Activated naive CD8-positive, alpha-beta T cell treated with anti-CD3 and anti-CD28 coated beads, Interleukin-2, amount 50 U/mL, for 24 hours (primary cell): ENCODE measurements around the gene CEP83.
"Not testable (repeated sequence)": the region's sequence is repeated elsewhere in the genome, so short reads cannot be mapped to it uniquely, and the experiment has no call there.

Experiments
- ATAC-seq: fragments of 150-1000 bp; cut with Tn5 transposase; one replicate; pipeline ENCODE4 v1.10.0; 2021
- DNase-seq: peaks from one replicate; pipeline ENCODE4 v3.0.0; 2021
- H3K27ac Mint-ChIP-seq: one replicate; pipeline ENCODE4 v1.8.0; 2021; ENCODE audit warnings: mild to moderate bottlenecking, mixed read lengths
- H3K27me3 Mint-ChIP-seq: one replicate; pipeline ENCODE4 v1.8.0; 2021; ENCODE audit warnings: mixed read lengths
- H3K36me3 Mint-ChIP-seq: one replicate; pipeline ENCODE4 v1.8.0; 2021; ENCODE audit warnings: low read depth, mixed read lengths
- H3K4me1 Mint-ChIP-seq: one replicate; pipeline ENCODE4 v1.8.0; 2021; ENCODE audit warnings: mixed read lengths
- H3K4me3 Mint-ChIP-seq: one replicate; pipeline ENCODE4 v1.8.0; 2021; ENCODE audit warnings: mild to moderate bottlenecking, moderate library complexity, mixed read lengths
- H3K9me3 Mint-ChIP-seq: one replicate; pipeline ENCODE4 v1.8.0; 2021; ENCODE audit warnings: mixed read lengths

Gene CEP83

GRCh38 chr12:94421868-94422740 is 37.6 kb downstream of the CEP83 start:
- ATAC-seq: no peak
- no peak overlapping the region for H3K4me3 Mint-ChIP-seq
- peaks cover 45% of the 10 kb centered on the region for H3K9me3 Mint-ChIP-seq
- no peaks in the 10 kb centered on the region for H3K27me3 Mint-ChIP-seq
- H3K36me3 Mint-ChIP-seq: peaks cover 66% of the 10 kb centered on the region
- no peak overlapping the region for H3K27ac Mint-ChIP-seq
- DNase-seq: no peak
- peaks cover under 1% of the 10 kb centered on the region for H3K4me1 Mint-ChIP-seq

- no peak overlapping the region for H3K27ac Mint-ChIP-seq
- peaks cover 33% of the 10 kb centered on the region for H3K9me3 Mint-ChIP-seq
- no peak overlapping the region for H3K4me3 Mint-ChIP-seq
- peaks cover 41% of the 10 kb centered on the region for H3K36me3 Mint-ChIP-seq
- H3K27me3 Mint-ChIP-seq: no peaks in the 10 kb centered on the region
- DNase-seq (no peak), ATAC-seq (no peak)
- peaks cover 2% of the 10 kb centered on the region for H3K4me1 Mint-ChIP-seq
Measured at GRCh38 chr12:94418517-94418916, 41.1 kb downstream of the CEP83 start.

- Mint-ChIP-seq H3K27ac (no peak overlapping the region), H3K9me3 (peaks cover 20% of the 10 kb centered on the region), H3K36me3 (peaks cover 33% of the 10 kb centered on the region), H3K4me3 (no peak overlapping the region), H3K4me1 (peaks cover 2% of the 10 kb centered on the region), H3K27me3 (no peaks in the 10 kb centered on the region)
- no peak for ATAC-seq
- DNase-seq: no peak
Measured at GRCh38 chr12:94416613-94417012, 43.1 kb downstream of the CEP83 start.

GRCh38 chr12:94415066-94415465 is 44.6 kb downstream of the CEP83 start:
- DNase-seq (no peak), ATAC-seq (no peak)
- Mint-ChIP-seq H3K4me3 (no peak overlapping the region), H3K27me3 (no peaks in the 10 kb centered on the region), H3K9me3 (peaks cover 20% of the 10 kb centered on the region), H3K36me3 (peaks cover 32% of the 10 kb centered on the region), H3K27ac (no peak overlapping the region), H3K4me1 (peaks cover 2% of the 10 kb centered on the region)

- peaks cover 9% of the 10 kb centered on the region for H3K4me1 Mint-ChIP-seq
- H3K36me3 Mint-ChIP-seq: peaks cover 30% of the 10 kb centered on the region
- H3K27me3 Mint-ChIP-seq: no peaks in the 10 kb centered on the region
- DNase-seq (no peak), ATAC-seq (no peak)
- H3K27ac Mint-ChIP-seq: peak overlapping the region; percentile 11
- H3K9me3 Mint-ChIP-seq: peaks cover 8% of the 10 kb centered on the region
- no peak overlapping the region for H3K4me3 Mint-ChIP-seq
Measured at GRCh38 chr12:94405413-94406116, 54.1 kb downstream of the CEP83 start.

GRCh38 chr12:94404854-94405253 is 54.8 kb downstream of the CEP83 start:
- H3K4me1 Mint-ChIP-seq: peaks cover 9% of the 10 kb centered on the region
- peaks cover 37% of the 10 kb centered on the region for H3K36me3 Mint-ChIP-seq
- H3K4me3 Mint-ChIP-seq: no peak overlapping the region
- DNase-seq: no peak
- H3K27me3 Mint-ChIP-seq: no peaks in the 10 kb centered on the region
- no peak overlapping the region for H3K27ac Mint-ChIP-seq
- peaks cover 15% of the 10 kb centered on the region for H3K9me3 Mint-ChIP-seq
- no peak for ATAC-seq

- Mint-ChIP-seq H3K27ac (no peak overlapping the region), H3K4me1 (peaks cover 9% of the 10 kb centered on the region), H3K9me3 (peaks cover 28% of the 10 kb centered on the region), H3K4me3 (no peak overlapping the region), H3K36me3 (peaks cover 62% of the 10 kb centered on the region), H3K27me3 (no peaks in the 10 kb centered on the region)
- ATAC-seq (no peak), DNase-seq (no peak)
Measured at GRCh38 chr12:94401326-94401725, 58.3 kb downstream of the CEP83 start.

- ATAC-seq, DNase-seq, H3K27me3 Mint-ChIP-seq, H3K27ac Mint-ChIP-seq, H3K4me3 Mint-ChIP-seq, H3K4me1 Mint-ChIP-seq: not testable (repeated sequence)
- Mint-ChIP-seq H3K9me3 (peaks cover 32% of the 10 kb centered on the region), H3K36me3 (peaks cover 75% of the 10 kb centered on the region)
Measured at GRCh38 chr12:94398685-94399084, 61.0 kb downstream of the CEP83 start.

- Mint-ChIP-seq H3K27ac (no peak overlapping the region), H3K4me3 (no peak overlapping the region), H3K36me3 (peaks cover 80% of the 10 kb centered on the region), H3K4me1 (no peaks in the 10 kb centered on the region), H3K27me3 (no peaks in the 10 kb centered on the region), H3K9me3 (peaks cover 39% of the 10 kb centered on the region)
- DNase-seq (no peak), ATAC-seq (no peak)
Measured at GRCh38 chr12:94397401-94397800, 62.3 kb downstream of the CEP83 start.

- ATAC-seq, H3K27ac Mint-ChIP-seq, H3K4me1 Mint-ChIP-seq, H3K4me3 Mint-ChIP-seq, DNase-seq, H3K27me3 Mint-ChIP-seq: not testable (repeated sequence)
- H3K36me3 Mint-ChIP-seq: peaks cover 80% of the 10 kb centered on the region
- H3K9me3 Mint-ChIP-seq: peaks cover 41% of the 10 kb centered on the region
Measured at GRCh38 chr12:94396014-94396413, 63.7 kb downstream of the CEP83 start.

- DNase-seq (no peak), ATAC-seq (no peak)
- no peaks in the 10 kb centered on the region for H3K27me3 Mint-ChIP-seq
- H3K4me1 Mint-ChIP-seq: peaks cover 1% of the 10 kb centered on the region
- no peak overlapping the region for H3K27ac Mint-ChIP-seq
- peaks cover 72% of the 10 kb centered on the region for H3K36me3 Mint-ChIP-seq
- peaks cover 21% of the 10 kb centered on the region for H3K9me3 Mint-ChIP-seq
- H3K4me3 Mint-ChIP-seq: no peak overlapping the region
Measured at GRCh38 chr12:94390130-94390485, 69.6 kb downstream of the CEP83 start.

GRCh38 chr12:94389482-94390129 is 70.1 kb downstream of the CEP83 start:
- H3K27me3 Mint-ChIP-seq, H3K4me1 Mint-ChIP-seq, H3K27ac Mint-ChIP-seq, H3K4me3 Mint-ChIP-seq, ATAC-seq, DNase-seq: not testable (repeated sequence)
- Mint-ChIP-seq H3K9me3 (peaks cover 26% of the 10 kb centered on the region), H3K36me3 (peaks cover 73% of the 10 kb centered on the region)

- Mint-ChIP-seq H3K27me3 (no peaks in the 10 kb centered on the region), H3K4me3 (no peak overlapping the region), H3K36me3 (peaks cover 57% of the 10 kb centered on the region), H3K4me1 (peaks cover 16% of the 10 kb centered on the region), H3K27ac (no peak overlapping the region), H3K9me3 (peaks cover 20% of the 10 kb centered on the region)
- ATAC-seq (no peak), DNase-seq (no peak)
Measured at GRCh38 chr12:94386422-94386821, 73.2 kb downstream of the CEP83 start.

GRCh38 chr12:94384030-94384429 is 75.6 kb downstream of the CEP83 start:
- H3K4me1 Mint-ChIP-seq: peaks cover 37% of the 10 kb centered on the region
- H3K36me3 Mint-ChIP-seq: peaks cover 57% of the 10 kb centered on the region
- H3K27me3 Mint-ChIP-seq: no peaks in the 10 kb centered on the region
- DNase-seq (no peak), ATAC-seq (no peak)
- H3K4me3 Mint-ChIP-seq: no peak overlapping the region
- no peak overlapping the region for H3K27ac Mint-ChIP-seq
- H3K9me3 Mint-ChIP-seq: peaks cover 20% of the 10 kb centered on the region

- H3K27ac Mint-ChIP-seq: no peak overlapping the region
- H3K4me1 Mint-ChIP-seq: peaks cover 43% of the 10 kb centered on the region
- no peak overlapping the region for H3K4me3 Mint-ChIP-seq
- H3K27me3 Mint-ChIP-seq: no peaks in the 10 kb centered on the region
- ATAC-seq: no peak
- H3K9me3 Mint-ChIP-seq: peaks cover 16% of the 10 kb centered on the region
- DNase-seq: no peak
- peaks cover 51% of the 10 kb centered on the region for H3K36me3 Mint-ChIP-seq
Measured at GRCh38 chr12:94380507-94380906, 79.2 kb downstream of the CEP83 start.
